Measurements from ENCODE around the gene TIPARP.

TIPARP gene

GRCh38 chr3:156723182-156723619, 48.8 kb downstream of the TIPARP start:
- H3K36me3 ChIP-seq (ENCODE audit: insufficient read depth, low read length): no peaks in the 10 kb centered on the region
- TF ChIP-seq CTCF (conservative IDR thresholded peaks at IDR 0.05; ENCODE audit: low read length) (no peak), EZH2phosphoT487 (IDR thresholded peaks at IDR 0.05; ENCODE audit: borderline replicate concordance) (no peak)
- H3K27me3 ChIP-seq (ENCODE audit: insufficient read depth, low read length, poor library complexity, severe bottlenecking): no peaks in the 10 kb centered on the region
- no peaks in the 10 kb centered on the region for H3K4me1 ChIP-seq (ENCODE audit: insufficient read depth, low read length, poor library complexity, severe bottlenecking)
- H4K20me1 ChIP-seq (ENCODE audit: insufficient read depth, low read length, poor library complexity, severe bottlenecking): no peaks in the 10 kb centered on the region
- H3F3A ChIP-seq (ENCODE audit: low read depth): no peaks in the 10 kb centered on the region
- no peak overlapping the region for H2AFZ ChIP-seq (ENCODE audit: low read length)
- no peak overlapping the region for H3K9ac ChIP-seq (ENCODE audit: low read depth, low read length, poor library complexity, severe bottlenecking)
- no peaks in the 10 kb centered on the region for H3K79me2 ChIP-seq (ENCODE audit: insufficient read depth, low read length)
- no peak overlapping the region for H3K4me3 ChIP-seq (ENCODE audit: low read length, poor library complexity, severe bottlenecking)
- H3K9me2 ChIP-seq (replicated peaks; ENCODE audit: low read depth, low read length): no peaks in the 10 kb centered on the region
- no peaks in the 10 kb centered on the region for H3K9me3 ChIP-seq (ENCODE audit: insufficient read depth, low read depth, low read length)
- H3K4me2 ChIP-seq (ENCODE audit: low read depth, low read length, poor library complexity, severe bottlenecking): no peak overlapping the region

- no peaks in the 10 kb centered on the region for H3K9me2 ChIP-seq (replicated peaks; ENCODE audit: low read depth, low read length)
- no peaks in the 10 kb centered on the region for H3K36me3 ChIP-seq (ENCODE audit: insufficient read depth, low read length)
- H3K9me3 ChIP-seq (ENCODE audit: insufficient read depth, low read depth, low read length): no peaks in the 10 kb centered on the region
- H3K27me3 ChIP-seq (ENCODE audit: insufficient read depth, low read length, poor library complexity, severe bottlenecking): no peaks in the 10 kb centered on the region
- H3K9ac ChIP-seq (ENCODE audit: low read depth, low read length, poor library complexity, severe bottlenecking): no peak overlapping the region
- no peaks in the 10 kb centered on the region for H4K20me1 ChIP-seq (ENCODE audit: insufficient read depth, low read length, poor library complexity, severe bottlenecking)
- no peaks in the 10 kb centered on the region for H3K79me2 ChIP-seq (ENCODE audit: insufficient read depth, low read length)
- TF ChIP-seq CTCF (conservative IDR thresholded peaks at IDR 0.05; ENCODE audit: low read length): no peak
- TF ChIP-seq EZH2phosphoT487 (IDR thresholded peaks at IDR 0.05; ENCODE audit: borderline replicate concordance): no peak
- no peak overlapping the region for H2AFZ ChIP-seq (ENCODE audit: low read length)
- no peak overlapping the region for H3K4me3 ChIP-seq (ENCODE audit: low read length, poor library complexity, severe bottlenecking)
- H3F3A ChIP-seq (ENCODE audit: low read depth): no peaks in the 10 kb centered on the region
- H3K4me2 ChIP-seq (ENCODE audit: low read depth, low read length, poor library complexity, severe bottlenecking): no peak overlapping the region
- H3K4me1 ChIP-seq (ENCODE audit: insufficient read depth, low read length, poor library complexity, severe bottlenecking): no peaks in the 10 kb centered on the region
Observed at GRCh38 chr3:156725682-156726081, 51.3 kb downstream of the TIPARP start.

- Histone ChIP-seq H3K36me3 (ENCODE audit: insufficient read depth, low read length) (no peaks in the 10 kb centered on the region), H3K27me3 (ENCODE audit: insufficient read depth, low read length, poor library complexity, severe bottlenecking) (no peaks in the 10 kb centered on the region), H3K4me3 (ENCODE audit: low read length, poor library complexity, severe bottlenecking) (no peak overlapping the region), H3K4me1 (ENCODE audit: insufficient read depth, low read length, poor library complexity, severe bottlenecking) (no peaks in the 10 kb centered on the region), H3F3A (ENCODE audit: low read depth) (no peaks in the 10 kb centered on the region), H3K9me3 (ENCODE audit: insufficient read depth, low read depth, low read length) (no peaks in the 10 kb centered on the region), H4K20me1 (ENCODE audit: insufficient read depth, low read length, poor library complexity, severe bottlenecking) (no peaks in the 10 kb centered on the region), H2AFZ (ENCODE audit: low read length) (no peak overlapping the region), H3K9ac (ENCODE audit: low read depth, low read length, poor library complexity, severe bottlenecking) (no peak overlapping the region), H3K79me2 (ENCODE audit: insufficient read depth, low read length) (no peaks in the 10 kb centered on the region), H3K9me2 (replicated peaks; ENCODE audit: low read depth, low read length) (no peaks in the 10 kb centered on the region), H3K4me2 (ENCODE audit: low read depth, low read length, poor library complexity, severe bottlenecking) (no peak overlapping the region)
- TF ChIP-seq EZH2phosphoT487 (IDR thresholded peaks at IDR 0.05; ENCODE audit: borderline replicate concordance): no peak
- no peak for TF ChIP-seq CTCF (conservative IDR thresholded peaks at IDR 0.05; ENCODE audit: low read length)
Observed at GRCh38 chr3:156726456-156726855, 52.1 kb downstream of the TIPARP start.
